Retinal pigment epithelial cell (primary cell): ENCODE data around the gene LYZL1.
"Not testable (repeated sequence)": the region's sequence is repeated elsewhere in the genome, so short reads cannot be mapped to it uniquely, and the experiment has no call there.

ENCODE experiments used
- DNase-seq: peaks from one replicate; pipeline ENCODE4 v3.0.0-alpha.2; 2010; ENCODE audit warnings: low read depth
- H3K4me3 ChIP-seq: 2 replicates; pipeline ENCODE4 v1.5.1; 2011; ENCODE audit warnings: mild to moderate bottlenecking, low read length, control low read depth, moderate library complexity
- CTCF ChIP-seq: conservative IDR thresholded peaks from 2 replicates; pipeline ENCODE4 v1.5.1; 2011; ENCODE audit warnings: low read depth, low read length, control low read depth, inconsistent platforms

Gene LYZL1

DNA sequence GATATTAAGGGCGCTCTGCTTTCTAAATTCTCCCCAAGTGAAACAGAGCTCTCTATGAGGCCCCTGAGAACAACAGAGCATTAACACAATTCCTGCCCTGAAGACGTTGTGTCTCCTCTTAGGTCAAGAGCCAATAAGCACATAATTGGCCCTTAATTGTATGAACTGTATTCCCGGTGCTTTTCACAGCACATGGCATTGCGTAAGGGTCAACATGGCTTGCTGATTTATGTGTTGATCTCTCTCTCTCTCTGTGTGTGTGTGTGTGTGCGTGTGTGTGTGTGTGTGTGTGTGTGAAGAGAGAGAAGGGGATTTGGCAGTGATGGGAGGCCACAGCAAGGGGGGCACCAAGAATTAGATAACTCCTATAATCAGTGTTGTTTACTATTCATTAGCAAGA lies 40.5 kb downstream of the LYZL1 start:
- TF ChIP-seq CTCF: no peak
- no peak overlapping the region for H3K4me3 ChIP-seq
- no peak for DNase-seq

DNA sequence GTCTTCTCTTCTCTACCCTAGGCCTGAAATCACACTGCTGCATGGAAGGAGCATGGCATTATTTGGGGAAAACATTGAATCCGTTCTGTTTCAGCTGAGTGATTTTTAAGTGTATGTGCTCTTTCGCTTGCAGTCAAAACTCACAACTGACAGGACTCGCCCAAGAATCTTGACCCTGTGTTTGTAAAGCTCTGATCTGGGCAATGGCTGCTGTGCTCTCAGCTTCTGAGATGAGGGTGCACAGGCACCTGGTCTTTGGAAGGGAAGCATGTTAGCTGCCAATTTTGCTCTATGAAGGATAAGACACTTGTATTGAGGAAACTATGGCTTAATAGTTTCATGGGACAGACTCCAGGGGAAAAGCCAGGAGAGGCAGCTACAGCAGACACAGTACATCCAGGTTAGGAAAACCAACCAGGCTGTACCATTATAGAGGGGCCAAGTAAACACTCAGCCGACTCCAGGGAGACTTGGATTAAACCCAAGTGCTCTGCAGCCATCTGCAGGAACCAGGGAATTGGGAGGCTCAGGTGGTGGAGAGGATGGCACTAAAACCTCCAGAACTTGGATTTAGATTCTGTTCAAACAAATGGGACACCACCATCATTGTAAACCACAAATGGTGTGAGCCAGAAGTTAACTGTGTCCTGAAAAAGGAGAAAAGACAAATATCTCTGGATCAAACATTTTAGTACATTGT lies 43.3 kb downstream of the LYZL1 start:
- TF ChIP-seq CTCF: no peak
- no peak for DNase-seq
- H3K4me3 ChIP-seq: no peak overlapping the region

GRCh38 chr10:29332761-29333148 lies 43.9 kb downstream of the LYZL1 start:
- no peak for TF ChIP-seq CTCF
- no peak overlapping the region for H3K4me3 ChIP-seq
- DNase-seq: no peak

GRCh38 chr10:29337526-29337925 lies 48.7 kb downstream of the LYZL1 start:
- DNase-seq, H3K4me3 ChIP-seq: not testable (repeated sequence)

DNA sequence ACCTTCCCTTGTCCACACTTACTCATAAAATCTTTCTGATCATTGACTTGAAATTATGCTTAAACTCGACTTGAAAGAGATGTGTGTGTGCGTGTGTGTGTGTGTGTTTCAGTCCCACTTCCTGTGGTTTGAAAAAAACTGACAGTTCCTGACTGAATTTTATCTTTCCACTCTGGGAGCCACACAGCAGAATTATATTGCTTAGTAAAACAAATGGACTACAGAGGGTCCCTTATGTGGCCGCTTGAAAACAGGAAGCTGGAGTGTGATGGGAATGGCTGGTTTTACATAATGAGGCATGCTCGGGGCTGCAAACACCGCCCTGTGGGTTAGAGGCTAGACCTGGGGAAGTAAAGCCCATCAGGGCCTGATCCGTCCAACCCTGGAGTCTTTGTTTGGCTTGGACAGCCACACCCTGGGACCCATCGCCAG lies 54.8 kb downstream of the LYZL1 start:
- TF ChIP-seq CTCF: no peak
- H3K4me3 ChIP-seq: no peak overlapping the region
- DNase-seq: no peak

GRCh38 chr10:29344073-29344820 lies 55.4 kb downstream of the LYZL1 start:
- DNase-seq: peak; percentile 70
- TF ChIP-seq CTCF: no peak
- no peak overlapping the region for H3K4me3 ChIP-seq

- H3K4me3 ChIP-seq: no peak overlapping the region
- TF ChIP-seq CTCF: no peak
- DNase-seq: peak; percentile 47
These were observed 56.5 kb downstream of the LYZL1 start for GRCh38 chr10:29345144-29345909.
